GM12874 (cell line): ENCODE measurements around the gene NRL.

Source experiments
- CTCF ChIP-seq: IDR thresholded peaks from 2 replicates; pipeline ENCODE4 v1.5.1; 2011; ENCODE audit warnings: low read depth, mild to moderate bottlenecking, control low read depth, low read length, moderate library complexity; ENCODE audit not compliant: insufficient read depth

The NRL gene

GRCh38 chr14:24110523-24110922 lies 4.2 kb downstream of the NRL start:
- no peak for TF ChIP-seq CTCF

- TF ChIP-seq CTCF: no peak
These were observed 4.7 kb downstream of the NRL start for GRCh38 chr14:24110060-24110459.

GRCh38 chr14:24108336-24108874 lies 6.3 kb downstream of the NRL start:
- TF ChIP-seq CTCF: no peak

- no peak for TF ChIP-seq CTCF
These were observed 8.0 kb downstream of the NRL start for GRCh38 chr14:24106672-24107271.

- TF ChIP-seq CTCF: no peak
These were observed 11.3 kb downstream of the NRL start for GRCh38 chr14:24103451-24103850.

GRCh38 chr14:24102357-24103048 lies 12.2 kb downstream of the NRL start:
- TF ChIP-seq CTCF: no peak

GRCh38 chr14:24100982-24101494 lies 13.7 kb downstream of the NRL start:
- TF ChIP-seq CTCF: no peak
